H1 (cell line): ENCODE measurements around the gene LRRC28. TPM values are rescaled to one million over a fixed set of nuclear protein-coding genes. Genes with fewer than 3 reads are reported as not detected.

Source experiments
- KDM1A ChIP-seq: fragments of 200-600, 300-600 bp; sonication (generic); IDR thresholded peaks from 2 replicates; pipeline ENCODE4 v1.7.1; 2016; ENCODE audit warnings: mild to moderate bottlenecking, low read length, borderline replicate concordance
- polyA plus RNA-seq, 7 experiments: library from polyadenylated mRNA; depleted of rRNA in 3 of 7; stranded (reverse) in 5 of 7; unstranded in 2 of 7; fragments of >200 nt in 5 of 7; fragments of 200-250 nt in 2 of 7; gene quantifications; 1 replicate in 5 of 7; 2 replicates in 1 of 7; 4 replicates in 1 of 7; pipeline versions ENCODE4 v1.2.1 to v1.2.3, GENCODE V29; 2011 to 2013; ENCODE audit warnings: missing spikeins in 2 of 7, mixed read lengths in 2 of 7
- total RNA-seq: library from RNA; stranded (reverse); fragmentation: NEBNext Ultra II Directional; extraction: Animal tissue kit (Norgen Biotek cat#: 25700); gene quantifications from 2 replicates; pipeline ENCODE4 v1.2.1, GENCODE V29; 2021

The LRRC28 gene
- total and polyA plus RNA-seq, 2 of the 8 experiments (the other 6 are each of a cell fraction or from before 2014, with no cell fraction given), result 20.2 to 23.3 TPM

- TF ChIP-seq KDM1A, result no peak
Measured at GRCh38 chr15:99430881-99431401, 179.7 kb downstream of the LRRC28 start (continued).
